ENCODE results near the gene RAB6D. TPM values are rescaled to one million over a fixed set of nuclear protein-coding genes. Genes with fewer than 3 reads are reported as not detected.
A peak's percentile ranks its signal among the peaks of the same experiment; 100 is the strongest.
"Not testable (repeated sequence)": the region's sequence is repeated elsewhere in the genome, so short reads cannot be mapped to it uniquely, and the experiment has no call there.

RAB6D gene
- total RNA-seq, 1 experiment from 2014 or later = 0.10 TPM

- DNase-seq (ENCODE audit: extremely low read depth, low read depth) = no peak
Observed at GRCh38 chr2:131367352-131367751, 3.4 kb upstream of the RAB6D start.

DNA sequence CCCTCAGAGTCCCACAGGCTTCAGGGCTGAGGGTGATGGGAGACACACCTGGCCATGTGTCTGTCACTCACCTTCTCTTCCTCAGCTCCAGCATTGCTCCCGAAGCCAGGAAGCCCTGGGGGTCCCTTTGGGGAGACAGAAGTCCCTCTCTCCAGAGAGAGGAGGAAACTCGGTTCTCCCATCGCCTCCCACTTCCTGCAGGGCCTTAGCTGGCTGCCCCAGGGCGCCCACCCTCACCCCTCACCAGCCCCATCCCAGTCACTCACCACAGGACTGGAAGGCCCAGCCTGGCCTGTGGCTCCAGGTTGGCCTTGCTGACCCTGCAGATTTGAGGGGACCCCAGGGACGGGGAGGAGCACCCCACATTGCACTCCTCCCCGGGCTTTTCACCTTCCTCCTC is 2.7 kb upstream of the RAB6D start:
- no peak for DNase-seq (ENCODE audit: extremely low read depth, low read depth)

DNA sequence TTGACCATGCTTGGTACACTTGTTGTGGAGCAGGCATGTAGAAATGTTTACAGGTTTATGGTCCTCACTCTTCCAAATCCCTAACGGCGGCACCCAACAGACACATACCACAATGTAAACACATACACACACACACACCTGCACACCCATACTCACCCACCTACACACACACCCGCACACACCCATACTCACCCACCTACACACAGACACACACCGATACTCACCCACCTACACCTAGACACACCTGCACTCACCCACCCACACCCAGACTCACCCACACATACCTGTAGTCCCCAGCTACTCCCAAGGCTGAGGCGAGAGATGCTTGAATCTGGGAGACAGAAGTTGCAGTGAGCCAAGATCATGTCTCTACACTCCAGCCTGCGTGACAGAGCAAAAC is 1.5 kb upstream of the RAB6D start:
- DNase-seq (ENCODE audit: extremely low read depth, low read depth) = no peak

DNA sequence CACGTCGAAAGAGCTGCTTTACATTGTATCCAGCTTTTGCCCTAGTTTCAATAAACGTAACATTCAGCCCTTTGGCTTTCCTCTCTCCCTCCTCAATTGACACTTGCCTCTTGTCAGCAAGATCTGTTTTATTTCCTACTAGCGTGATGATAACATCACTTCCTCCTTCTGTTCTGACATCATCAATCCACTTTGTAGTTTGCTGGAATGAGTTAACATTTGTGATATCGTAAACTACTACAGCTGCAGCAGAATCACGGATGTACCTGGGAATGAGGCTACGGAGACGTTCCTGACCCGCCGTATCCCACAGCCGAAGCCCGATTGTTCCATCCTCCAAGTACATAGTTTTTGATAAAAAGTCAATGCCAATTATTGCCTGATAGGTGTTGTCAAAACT is 755 bp downstream of the RAB6D start:
- not testable (repeated sequence) for DNase-seq (ENCODE audit: extremely low read depth, low read depth)

GRCh38 chr2:131361773-131362172 is 2.2 kb downstream of the RAB6D start:
- DNase-seq (ENCODE audit: extremely low read depth, low read depth) = not testable (repeated sequence)

- not testable (repeated sequence) for DNase-seq (ENCODE audit: extremely low read depth, low read depth)
Observed at GRCh38 chr2:131353167-131353697, 10.7 kb downstream of the RAB6D start.

GRCh38 chr2:131349021-131349420 is 14.9 kb downstream of the RAB6D start:
- no peak for DNase-seq (ENCODE audit: extremely low read depth, low read depth)

DNA sequence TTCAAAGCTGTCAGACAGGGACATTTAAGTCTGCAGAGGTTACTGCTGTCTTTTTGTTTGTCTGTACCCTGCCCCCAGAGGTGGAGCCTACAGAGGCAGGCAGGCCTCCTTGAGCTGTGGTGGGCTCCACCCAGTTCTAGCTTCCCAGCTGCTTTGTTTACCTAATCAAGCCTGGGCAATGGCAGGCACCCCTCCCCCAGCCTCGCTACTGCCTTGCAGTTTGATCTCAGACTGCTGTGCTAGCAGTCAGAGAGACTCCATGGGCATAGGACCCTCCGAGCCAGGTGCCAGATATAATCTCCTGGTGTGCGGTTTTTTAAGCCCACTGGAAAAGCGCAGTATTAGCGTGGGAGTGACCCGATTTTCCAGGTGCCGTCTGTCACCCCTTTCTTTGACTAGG is 16.9 kb downstream of the RAB6D start:
- DNase-seq (ENCODE audit: extremely low read depth, low read depth) = not testable (repeated sequence)

- not testable (repeated sequence) for DNase-seq (ENCODE audit: extremely low read depth, low read depth)
Observed at GRCh38 chr2:131339307-131339706, 24.7 kb downstream of the RAB6D start.

- peak; percentile 33 for DNase-seq (ENCODE audit: extremely low read depth, low read depth)
Observed at GRCh38 chr2:131335319-131335718, 28.6 kb downstream of the RAB6D start.

- not testable (repeated sequence) for DNase-seq (ENCODE audit: extremely low read depth, low read depth)
Observed at GRCh38 chr2:131332709-131333108, 31.3 kb downstream of the RAB6D start.

DNA sequence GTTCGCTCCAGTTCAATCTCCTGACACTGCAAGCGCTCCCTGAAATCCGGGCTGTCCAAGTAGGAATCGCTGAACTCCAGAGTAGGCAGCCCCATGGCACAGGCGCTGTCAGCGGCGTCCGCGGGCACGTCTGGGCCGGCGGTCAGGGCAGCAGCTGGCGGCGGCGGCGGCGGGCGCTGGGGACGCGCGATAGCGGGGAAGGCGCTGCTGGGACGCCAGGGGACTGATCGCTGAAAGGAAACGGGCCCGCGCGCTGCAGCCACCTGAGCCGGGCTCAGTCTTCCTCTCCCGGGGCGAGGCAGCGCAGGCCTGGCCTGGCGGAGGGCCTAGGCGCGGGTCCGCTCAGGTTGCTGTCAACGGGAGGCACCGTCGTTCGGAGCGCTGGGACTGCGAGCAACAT is 33.0 kb downstream of the RAB6D start:
- not testable (repeated sequence) for DNase-seq (ENCODE audit: extremely low read depth, low read depth)

DNA sequence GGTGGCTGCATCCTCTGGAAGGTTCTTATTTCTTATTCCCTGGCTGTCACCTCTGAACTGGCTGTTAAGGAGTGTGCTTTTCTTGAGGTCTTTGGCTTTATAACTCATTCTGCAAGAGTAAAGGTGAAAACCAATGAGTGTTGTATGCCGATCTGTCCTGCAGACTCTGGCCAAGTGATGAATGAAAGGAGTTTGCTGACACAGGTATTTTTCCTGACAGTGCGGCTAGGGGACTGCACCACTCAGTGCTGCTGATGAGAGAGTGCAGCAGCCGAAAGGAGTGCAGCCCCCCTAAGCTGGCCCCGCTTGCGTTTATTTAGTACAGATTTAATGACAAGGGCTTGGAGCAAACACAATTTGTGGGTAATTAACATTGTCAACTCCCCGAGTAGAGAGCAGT is 41.8 kb downstream of the RAB6D start:
- DNase-seq (ENCODE audit: extremely low read depth, low read depth) = no peak

GRCh38 chr2:131321344-131321743 is 42.6 kb downstream of the RAB6D start:
- not testable (repeated sequence) for DNase-seq (ENCODE audit: extremely low read depth, low read depth)

DNA sequence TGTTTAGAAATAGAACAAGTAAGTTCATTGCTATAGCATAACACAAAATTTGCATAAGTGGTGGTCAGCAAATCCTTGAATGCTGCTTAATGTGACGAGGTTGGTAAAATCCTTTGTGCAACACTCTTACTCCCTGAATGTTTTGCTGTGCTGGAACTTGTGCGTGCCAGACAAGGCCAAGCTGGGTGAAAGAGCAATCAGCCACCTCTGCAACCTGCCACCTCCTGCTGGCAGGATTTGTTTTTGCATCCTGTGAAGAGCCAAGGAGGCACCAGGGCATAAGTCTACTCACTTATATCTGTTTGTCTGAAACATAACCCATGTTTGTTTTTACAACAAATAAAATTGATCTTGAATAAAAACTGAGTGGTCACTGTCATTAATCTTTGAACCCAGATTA is 53.0 kb downstream of the RAB6D start:
- not testable (repeated sequence) for DNase-seq (ENCODE audit: extremely low read depth, low read depth)

Other genes with a start within 250 kb of the RAB6D start
- not detected in 2 replicates for gene POTEE, start 154.6 kb downstream of the RAB6D start, total RNA-seq (2014; rRNA removed; shearing (Covaris generic))
- not detected in 2 replicates for gene TUBA3D, start 112.0 kb upstream of the RAB6D start, total RNA-seq (2014; rRNA removed; shearing (Covaris generic))
- 164 and 166 TPM in 2 replicates for gene MZT2A, start 128.2 kb upstream of the RAB6D start, total RNA-seq (2014; rRNA removed; shearing (Covaris generic))
- gene CCDC74A, start 163.7 kb upstream of the RAB6D start, total RNA-seq (2014; rRNA removed; shearing (Covaris generic)) = 7.3 and 10.5 TPM in 2 replicates